Mesendoderm (in vitro differentiated cells): ENCODE data around the gene LRIG2.
A peak's percentile ranks its signal among the peaks of the same experiment; 100 is the strongest.
"Not testable (repeated sequence)": the region's sequence is repeated elsewhere in the genome, so short reads cannot be mapped to it uniquely, and the experiment has no call there.

Experiments
- DNase-seq: peaks from one replicate; pipeline ENCODE4 v3.0.0; 2013
- H2AK5ac ChIP-seq: 2 replicates; pipeline ENCODE4 v1.6.1; 2013; ENCODE audit warnings: low read length, inconsistent platforms
- H2BK120ac ChIP-seq: 2 replicates; pipeline ENCODE4 v1.6.1; 2013; ENCODE audit warnings: low read depth, mild to moderate bottlenecking, low read length, moderate library complexity, mixed read lengths
- H2BK15ac ChIP-seq: replicated peaks from 2 replicates; pipeline ENCODE4 v1.6.1; 2013; ENCODE audit warnings: low read depth, mild to moderate bottlenecking, moderate library complexity
- H2BK5ac ChIP-seq: 2 replicates; pipeline ENCODE4 v1.6.1; 2013; ENCODE audit warnings: low read length, inconsistent platforms
- H3K18ac ChIP-seq: 2 replicates; pipeline ENCODE4 v1.6.1; 2013; ENCODE audit warnings: mild to moderate bottlenecking, low read length, mixed read lengths
- H3K23ac ChIP-seq: one replicate; pipeline ENCODE4 v1.6.1; 2013; ENCODE audit warnings: low read length
- H3K27ac ChIP-seq: 2 replicates; pipeline ENCODE4 v1.5.1; 2013; ENCODE audit warnings: low read depth, mild to moderate bottlenecking, inconsistent platforms, low read length, moderate library complexity
- H3K27me3 ChIP-seq: 2 replicates; pipeline ENCODE4 v1.6.1; 2013; ENCODE audit warnings: low read length, control low read depth, mild to moderate bottlenecking, inconsistent platforms; ENCODE audit not compliant: insufficient read depth, poor library complexity
- H3K36me3 ChIP-seq: 2 replicates; pipeline ENCODE4 v1.6.1; 2013; ENCODE audit warnings: low read length, inconsistent platforms; ENCODE audit not compliant: control insufficient read depth, insufficient read depth
- H3K4ac ChIP-seq: one replicate; pipeline ENCODE4 v1.6.1; 2013; ENCODE audit warnings: low read depth, mild to moderate bottlenecking, low read length, moderate library complexity
- H3K4me1 ChIP-seq: 2 replicates; pipeline ENCODE4 v1.6.1; 2013; ENCODE audit warnings: low read depth, low read length, inconsistent platforms; ENCODE audit not compliant: control insufficient read depth
- H3K4me2 ChIP-seq: 2 replicates; pipeline ENCODE4 v1.6.1; 2013; ENCODE audit warnings: low read length
- H3K4me3 ChIP-seq: 2 replicates; pipeline ENCODE4 v1.5.1; 2013; ENCODE audit warnings: mild to moderate bottlenecking, low read length
- H3K56ac ChIP-seq: one replicate; pipeline ENCODE4 v1.6.1; 2013; ENCODE audit warnings: low read length
- H3K79me1 ChIP-seq: 2 replicates; pipeline ENCODE4 v1.6.1; 2013; ENCODE audit warnings: low read length, inconsistent platforms
- H3K79me2 ChIP-seq: 2 replicates; pipeline ENCODE4 v1.6.1; 2013; ENCODE audit warnings: mild to moderate bottlenecking, low read length; ENCODE audit not compliant: control insufficient read depth, insufficient read depth
- H3K9ac ChIP-seq: 2 replicates; pipeline ENCODE4 v1.6.1; 2013; ENCODE audit warnings: low read length, inconsistent platforms
- H4K5ac ChIP-seq: one replicate; pipeline ENCODE4 v1.6.1; 2013; ENCODE audit warnings: low read length
- H4K8ac ChIP-seq: one replicate; pipeline ENCODE4 v1.6.1; 2013; ENCODE audit warnings: low read depth, mild to moderate bottlenecking, control low read depth, low read length, moderate library complexity
- WGBS: extraction: QIAGEN DNeasy Blood & Tissue Kit; methylation state at CpG from one replicate; pipeline ENCODE4 v1.1.7; 2013; ENCODE audit warnings: low lambda C conversion rate, missing lambda C conversion rate; ENCODE audit not compliant: insufficient coverage; ENCODE audit errors: extremely low coverage; 5-methylcytosine and 5-hydroxymethylcytosine counted together

The LRIG2 gene

DNA sequence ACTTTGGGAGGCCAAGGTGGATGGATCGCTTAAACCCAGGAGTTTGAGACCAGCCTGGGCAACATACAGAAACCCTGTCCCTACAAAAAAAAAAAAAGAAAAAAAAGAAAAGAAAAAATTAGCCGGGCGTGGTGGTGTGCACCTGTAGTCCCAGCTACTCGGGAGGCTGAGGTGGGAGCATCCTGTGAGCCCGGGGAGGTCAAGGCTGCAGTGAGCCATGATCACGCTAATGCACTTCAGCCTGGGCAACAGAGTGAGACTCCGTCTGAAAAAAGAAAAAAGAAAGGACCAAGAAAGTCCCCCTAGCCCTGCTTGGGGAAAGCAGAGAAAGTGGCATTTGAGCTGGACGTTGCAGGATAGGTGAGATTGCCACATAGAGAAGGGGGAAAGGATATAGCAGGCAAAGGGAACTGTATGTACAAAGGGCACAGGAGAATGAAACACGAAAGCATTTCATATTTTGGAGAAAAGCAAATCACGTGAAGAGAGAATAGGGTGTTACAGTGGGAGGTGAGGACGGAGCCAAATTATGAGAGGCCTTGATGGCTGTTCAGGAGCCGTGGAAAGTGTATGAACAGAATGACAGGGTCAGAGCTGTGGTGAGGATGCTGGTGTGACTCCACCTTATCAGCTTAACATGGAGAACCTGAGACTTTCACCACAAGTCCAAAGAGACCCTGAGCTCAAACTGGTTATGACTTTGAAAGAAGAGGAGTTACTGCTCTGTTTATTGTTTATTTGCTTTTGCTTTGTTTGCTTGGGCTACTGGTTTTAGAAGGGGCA lies 19.5 kb upstream of the LRIG2 start:
- no peak overlapping the region for H3K9ac ChIP-seq
- no peak overlapping the region for H3K4me2 ChIP-seq
- no peaks in the 10 kb centered on the region for H3K79me2 ChIP-seq
- no peak overlapping the region for H4K8ac ChIP-seq
- WGBS: no CpG with 5 or more reads among the region's 12 CpGs
- no peak overlapping the region for H2AK5ac ChIP-seq
- H2BK5ac ChIP-seq: no peak overlapping the region
- H3K27ac ChIP-seq: no peak overlapping the region
- H2BK15ac ChIP-seq: no peak overlapping the region
- H3K56ac ChIP-seq: no peak overlapping the region
- no peak for DNase-seq
- H3K18ac ChIP-seq: no peak overlapping the region
- H3K23ac ChIP-seq: no peak overlapping the region
- no peak overlapping the region for H3K4me3 ChIP-seq
- no peaks in the 10 kb centered on the region for H3K79me1 ChIP-seq
- H3K36me3 ChIP-seq: no peaks in the 10 kb centered on the region
- no peak overlapping the region for H3K4ac ChIP-seq
- no peak overlapping the region for H4K5ac ChIP-seq
- H2BK120ac ChIP-seq: no peak overlapping the region
- H3K4me1 ChIP-seq: no peaks in the 10 kb centered on the region
- H3K27me3 ChIP-seq: no peaks in the 10 kb centered on the region

DNA sequence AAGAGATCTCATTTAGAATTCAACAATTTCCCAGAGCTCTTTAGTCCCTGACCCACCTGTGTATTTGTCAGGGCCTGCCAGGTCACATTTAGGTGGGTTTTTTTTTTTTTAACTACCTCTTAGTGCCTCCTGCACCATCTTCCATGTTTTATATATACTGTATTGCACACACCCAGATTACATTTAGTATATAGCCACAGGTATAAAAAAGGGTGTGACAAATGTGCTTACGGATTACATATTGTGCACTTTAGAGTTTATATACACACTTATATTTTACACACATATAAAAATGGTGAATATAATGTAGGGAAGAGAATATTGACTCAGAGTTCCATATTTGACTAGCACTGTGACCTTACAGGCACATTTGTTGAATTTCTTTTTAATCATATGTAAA lies 17.4 kb upstream of the LRIG2 start:
- no peak for DNase-seq
- no peaks in the 10 kb centered on the region for H3K36me3 ChIP-seq
- no CpG with 5 or more reads among the region's 1 CpG for WGBS
- no peak overlapping the region for H2BK15ac ChIP-seq
- no peak overlapping the region for H4K8ac ChIP-seq
- H3K23ac ChIP-seq: no peak overlapping the region
- no peak overlapping the region for H2BK120ac ChIP-seq
- no peaks in the 10 kb centered on the region for H3K79me1 ChIP-seq
- no peak overlapping the region for H3K4me3 ChIP-seq
- no peak overlapping the region for H3K4me2 ChIP-seq
- H2AK5ac ChIP-seq: no peak overlapping the region
- no peak overlapping the region for H3K18ac ChIP-seq
- H4K5ac ChIP-seq: no peak overlapping the region
- H3K4me1 ChIP-seq: no peaks in the 10 kb centered on the region
- no peak overlapping the region for H3K27ac ChIP-seq
- H3K9ac ChIP-seq: no peak overlapping the region
- H3K79me2 ChIP-seq: no peaks in the 10 kb centered on the region
- H3K56ac ChIP-seq: no peak overlapping the region
- no peak overlapping the region for H3K4ac ChIP-seq
- no peak overlapping the region for H2BK5ac ChIP-seq
- H3K27me3 ChIP-seq: no peaks in the 10 kb centered on the region

DNA sequence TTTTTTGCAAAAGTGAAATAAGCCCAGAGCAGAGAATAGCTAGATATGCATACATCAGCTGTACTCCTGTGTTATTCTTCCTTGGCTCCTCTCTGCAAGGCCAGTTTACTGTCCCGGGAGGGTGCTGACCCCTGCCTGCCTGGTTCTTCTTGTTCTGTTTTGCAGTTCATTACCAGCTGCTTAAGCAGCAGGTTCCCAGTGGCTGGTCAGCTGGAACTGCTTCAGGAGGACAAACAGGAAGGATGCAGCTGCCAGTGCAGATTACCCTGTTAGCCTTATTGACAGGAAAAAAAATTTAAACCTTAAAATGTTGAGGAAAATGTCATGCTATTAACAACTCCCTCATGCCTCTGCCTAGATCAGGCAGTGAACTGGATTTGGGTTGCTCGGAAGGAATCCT lies 16.0 kb upstream of the LRIG2 start:
- no CpG with 5 or more reads among the region's 2 CpGs for WGBS

DNA sequence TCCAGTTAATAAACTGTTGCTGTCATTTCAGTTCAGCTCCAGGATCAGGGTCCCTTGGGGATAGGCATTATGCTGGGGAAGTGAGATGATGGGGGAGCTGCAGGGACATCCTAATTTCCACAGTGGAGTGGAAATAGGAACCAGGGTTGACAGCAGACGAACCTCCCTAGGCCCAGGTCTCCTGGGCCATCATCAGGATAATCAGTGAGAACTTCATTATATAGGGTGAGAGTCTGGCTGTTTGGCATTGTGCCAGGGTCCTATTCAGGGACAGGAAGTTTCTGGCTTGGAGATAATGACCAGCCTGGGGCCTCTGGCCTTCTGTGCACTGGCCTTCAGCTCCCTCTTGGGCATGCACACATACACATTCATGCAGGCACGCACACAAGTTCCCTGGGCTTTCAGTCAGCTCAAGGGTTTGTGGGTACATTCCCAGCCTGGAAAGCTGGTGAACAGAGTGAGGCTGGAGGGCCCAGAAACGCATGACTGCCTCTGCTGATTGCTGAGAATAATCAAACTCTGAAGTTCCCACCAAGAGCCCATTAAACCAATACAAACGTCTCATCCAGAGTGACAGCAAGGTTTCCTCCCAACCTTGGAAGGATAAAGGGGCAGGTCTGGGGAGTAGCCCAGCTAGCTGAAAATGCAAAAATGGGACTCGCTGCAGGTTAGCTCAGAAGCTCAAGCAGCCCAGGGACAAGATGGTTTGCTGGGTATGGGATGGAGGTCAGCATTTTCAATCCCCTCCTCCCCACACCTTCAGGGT lies 13.9 kb upstream of the LRIG2 start:
- no peak overlapping the region for H3K9ac ChIP-seq
- H3K4me2 ChIP-seq: no peak overlapping the region
- H3K4me3 ChIP-seq: no peak overlapping the region
- DNase-seq: no peak
- no peak overlapping the region for H3K56ac ChIP-seq
- no peak overlapping the region for H4K8ac ChIP-seq
- H3K36me3 ChIP-seq: no peaks in the 10 kb centered on the region
- H3K79me1 ChIP-seq: no peaks in the 10 kb centered on the region
- no peak overlapping the region for H3K27ac ChIP-seq
- H3K4me1 ChIP-seq: no peaks in the 10 kb centered on the region
- WGBS: no CpG with 5 or more reads among the region's 5 CpGs
- H2BK120ac ChIP-seq: no peak overlapping the region
- H3K23ac ChIP-seq: no peak overlapping the region
- no peaks in the 10 kb centered on the region for H3K79me2 ChIP-seq
- H2BK5ac ChIP-seq: no peak overlapping the region
- no peak overlapping the region for H2AK5ac ChIP-seq
- no peaks in the 10 kb centered on the region for H3K27me3 ChIP-seq
- H2BK15ac ChIP-seq: no peak overlapping the region
- no peak overlapping the region for H4K5ac ChIP-seq
- H3K18ac ChIP-seq: no peak overlapping the region
- H3K4ac ChIP-seq: no peak overlapping the region

More for the DNA sequence above, 16.0 kb upstream of the LRIG2 start:
- Histone ChIP-seq H3K4me3 (no peak overlapping the region), H4K5ac (no peak overlapping the region), H3K36me3 (no peaks in the 10 kb centered on the region), H3K4me2 (no peak overlapping the region), H2AK5ac (no peak overlapping the region), H3K4me1 (no peaks in the 10 kb centered on the region), H3K27ac (no peak overlapping the region), H2BK5ac (no peak overlapping the region), H3K23ac (no peak overlapping the region), H3K27me3 (no peaks in the 10 kb centered on the region), H4K8ac (no peak overlapping the region), H2BK120ac (no peak overlapping the region), H3K18ac (no peak overlapping the region), H3K4ac (no peak overlapping the region), H3K79me2 (no peaks in the 10 kb centered on the region), H2BK15ac (no peak overlapping the region), H3K79me1 (no peaks in the 10 kb centered on the region), H3K9ac (no peak overlapping the region), H3K56ac (no peak overlapping the region)
- DNase-seq: peak; percentile 76

DNA sequence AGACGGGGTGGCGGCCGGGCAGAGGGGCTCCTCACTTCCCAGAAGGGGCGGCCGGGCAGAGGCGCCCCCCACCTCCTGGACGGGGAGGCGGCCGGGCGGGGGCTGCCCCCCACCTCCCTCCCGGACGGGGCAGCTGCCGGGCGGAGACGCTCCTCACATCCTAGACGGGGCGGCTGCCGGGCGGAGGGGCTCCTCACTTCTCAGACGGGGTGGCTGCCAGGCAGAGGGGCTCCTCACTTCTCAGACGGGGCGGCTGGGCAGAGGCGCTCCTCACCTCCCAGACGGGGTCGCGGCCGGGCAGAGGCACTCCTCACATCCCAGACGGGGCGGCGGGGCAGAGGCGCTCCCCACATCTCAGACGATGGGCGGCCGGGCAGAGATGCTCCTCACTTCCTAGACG lies 9.5 kb upstream of the LRIG2 start:
- not testable (repeated sequence) for DNase-seq, H3K27me3 ChIP-seq, H3K79me1 ChIP-seq, H3K27ac ChIP-seq, H3K4me3 ChIP-seq, H3K4me1 ChIP-seq, H3K79me2 ChIP-seq, H3K4me2 ChIP-seq, H3K23ac ChIP-seq, H3K56ac ChIP-seq, H2BK120ac ChIP-seq, H3K18ac ChIP-seq, H4K5ac ChIP-seq, H3K4ac ChIP-seq, H3K9ac ChIP-seq, H2AK5ac ChIP-seq, H3K36me3 ChIP-seq, H2BK5ac ChIP-seq, H2BK15ac ChIP-seq, H4K8ac ChIP-seq
- no CpG with 5 or more reads among the region's 35 CpGs for WGBS
